ENCODE data around the gene FDX1.
A peak's percentile ranks its signal among the peaks of the same experiment; 100 is the strongest.
"Not testable (repeated sequence)": the region's sequence is repeated elsewhere in the genome, so short reads cannot be mapped to it uniquely, and the experiment has no call there.

The FDX1 gene

GRCh38 chr11:110429731-110430266, at the start of gene FDX1:
TSS of gene FDX1 (plus strand) at chr11:110429948. CDS start at chr11:110430121, 173 bp downstream.
- peak within 1 kb of the TSS; percentile 81 for H3K4me3 ChIP-seq (ENCODE audit: low read depth, low read length)
- DNase-seq (ENCODE audit: low read depth): peak; percentile 98
- TF ChIP-seq POLR2A (IDR thresholded peaks at IDR 0.05; ENCODE audit: extremely low read depth, insufficient read length) (peak; percentile 51), MYC (IDR thresholded peaks at IDR 0.05; ENCODE audit: low read depth, low read length) (no peak), MAX (IDR thresholded peaks at IDR 0.05; ENCODE audit: low read depth, low read length) (peak; percentile 39), CTCF (IDR thresholded peaks at IDR 0.05; ENCODE audit: low read depth, low read length) (no peak)

DNA sequence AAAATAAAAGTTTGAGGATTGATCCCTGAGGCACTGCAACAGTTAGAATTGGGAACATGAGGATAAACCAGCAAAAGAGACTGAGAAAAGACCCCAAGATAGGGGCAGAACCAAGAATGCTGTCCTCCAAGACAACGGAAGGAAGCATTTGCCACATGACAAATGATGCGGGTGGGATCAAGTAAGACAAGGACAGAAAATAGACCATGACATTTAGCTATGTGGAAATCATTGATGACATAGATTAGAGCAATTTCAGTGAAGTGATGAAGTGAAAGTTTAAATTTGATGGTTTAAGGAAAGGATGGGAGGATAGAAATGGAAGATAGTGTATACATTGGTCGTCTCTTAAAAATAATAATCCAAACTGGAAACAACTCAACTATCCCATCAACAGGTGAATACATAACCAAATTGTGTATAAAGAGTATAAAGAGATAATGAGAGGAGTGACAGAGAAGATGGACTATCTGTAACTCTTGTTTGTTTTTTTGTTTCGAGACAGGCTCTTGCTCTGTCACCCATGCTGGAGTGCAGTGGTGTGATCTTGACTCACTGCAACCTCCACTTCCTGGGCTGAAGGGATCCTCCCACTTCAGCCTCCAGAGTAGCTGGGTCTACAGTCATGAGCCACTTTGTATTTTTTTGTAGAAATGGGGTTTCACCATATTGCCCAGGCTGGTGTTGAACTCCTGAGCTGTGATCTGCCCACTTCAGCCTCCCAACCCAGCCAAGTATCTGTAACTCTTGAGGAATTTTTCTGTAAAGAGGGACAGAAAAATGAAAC, 48.7 kb upstream of the FDX1 start:
- no peak for DNase-seq (ENCODE audit: low read depth)
- H3K4me3 ChIP-seq (ENCODE audit: low read depth, low read length): no peak overlapping the region
- TF ChIP-seq CTCF (IDR thresholded peaks at IDR 0.05; ENCODE audit: low read depth, low read length): no peak
- TF ChIP-seq POLR2A (IDR thresholded peaks at IDR 0.05; ENCODE audit: extremely low read depth, insufficient read length): no peak

GRCh38 chr11:110388231-110388630, 41.5 kb upstream of the FDX1 start:
- H3K4me3 ChIP-seq (ENCODE audit: low read depth, low read length); DNase-seq (ENCODE audit: low read depth): not testable (repeated sequence)

DNA sequence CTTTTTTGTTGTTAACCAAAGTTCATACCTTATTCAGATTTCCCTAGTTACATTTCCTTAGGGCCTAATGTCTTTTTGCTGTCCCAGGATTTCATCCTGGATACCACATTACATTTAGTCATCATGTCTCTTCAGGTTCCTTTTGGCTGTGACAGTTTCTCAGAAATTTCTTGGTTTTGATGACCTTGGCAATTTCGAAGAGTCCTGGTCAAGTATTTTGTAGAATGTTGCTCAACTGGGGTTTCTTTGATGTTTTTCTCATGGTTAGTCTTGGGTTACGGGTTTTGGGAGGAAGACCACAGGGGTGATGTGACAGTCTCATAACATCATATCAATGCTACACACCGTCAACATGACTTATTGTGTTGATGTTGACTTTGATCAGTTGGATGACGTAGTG, 39.8 kb upstream of the FDX1 start:
- no peak for TF ChIP-seq CTCF (IDR thresholded peaks at IDR 0.05; ENCODE audit: low read depth, low read length)
- no peak for TF ChIP-seq MYC (IDR thresholded peaks at IDR 0.05; ENCODE audit: low read depth, low read length)
- TF ChIP-seq POLR2A (IDR thresholded peaks at IDR 0.05; ENCODE audit: extremely low read depth, insufficient read length): no peak
- no peak for TF ChIP-seq MAX (IDR thresholded peaks at IDR 0.05; ENCODE audit: low read depth, low read length)
- H3K4me3 ChIP-seq (ENCODE audit: low read depth, low read length): no peak overlapping the region
- DNase-seq (ENCODE audit: low read depth): no peak

- no peak for TF ChIP-seq CTCF (IDR thresholded peaks at IDR 0.05; ENCODE audit: low read depth, low read length)
- no peak for TF ChIP-seq MYC (IDR thresholded peaks at IDR 0.05; ENCODE audit: low read depth, low read length)
- no peak for TF ChIP-seq MAX (IDR thresholded peaks at IDR 0.05; ENCODE audit: low read depth, low read length)
- TF ChIP-seq POLR2A (IDR thresholded peaks at IDR 0.05; ENCODE audit: extremely low read depth, insufficient read length): no peak
- H3K4me3 ChIP-seq (ENCODE audit: low read depth, low read length): no peak overlapping the region
- no peak for DNase-seq (ENCODE audit: low read depth)
Observed at GRCh38 chr11:110392056-110392455, 37.7 kb upstream of the FDX1 start.

- not testable (repeated sequence) for DNase-seq (ENCODE audit: low read depth); H3K4me3 ChIP-seq (ENCODE audit: low read depth, low read length)
Observed at GRCh38 chr11:110397668-110398286, 32.0 kb upstream of the FDX1 start.

DNA sequence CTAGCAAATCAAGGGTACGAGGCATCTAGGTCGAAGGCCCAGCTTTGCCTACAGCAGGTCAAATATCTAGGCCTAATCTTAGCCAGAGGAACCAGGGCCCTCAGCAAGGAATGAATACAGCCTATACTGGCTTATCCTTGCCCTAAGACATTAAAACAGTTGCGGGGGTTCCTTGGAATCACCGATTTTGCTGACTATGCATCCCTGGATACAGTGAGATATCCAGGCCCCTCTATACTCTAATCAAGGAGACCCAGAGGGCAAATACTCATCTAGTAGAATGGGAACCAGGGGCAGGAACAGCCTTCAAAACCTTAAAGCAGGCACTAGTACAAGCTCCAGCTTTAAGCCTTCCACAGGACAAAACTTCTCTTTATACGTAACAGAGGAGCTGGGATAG, 26.2 kb upstream of the FDX1 start:
- H3K4me3 ChIP-seq (ENCODE audit: low read depth, low read length); DNase-seq (ENCODE audit: low read depth): not testable (repeated sequence)

- not testable (repeated sequence) for DNase-seq (ENCODE audit: low read depth); H3K4me3 ChIP-seq (ENCODE audit: low read depth, low read length)
Observed at GRCh38 chr11:110405636-110406035, 24.1 kb upstream of the FDX1 start.
